Measurements from ENCODE around the gene CDH23.

- no peak for TF ChIP-seq CTCF (conservative IDR thresholded peaks at IDR 0.05)
- no peak for TF ChIP-seq EZH2 (IDR thresholded peaks at IDR 0.05; ENCODE audit: low read depth)
Observed at GRCh38 chr10:71701496-71702132, 304.9 kb downstream of the CDH23 start.
